Measurements from ENCODE around the gene GPR119.
"Not testable (repeated sequence)": the region's sequence is repeated elsewhere in the genome, so short reads cannot be mapped to it uniquely, and the experiment has no call there.

- not testable (repeated sequence) for TF ChIP-seq EZH2phosphoT487, CTCF (IDR thresholded peaks at IDR 0.05; ENCODE audit: low read length)
These were observed 33.4 kb downstream of the GPR119 start for GRCh38 chrX:130352050-130352449.
